Esophagus squamous epithelium (tissue), 5 donors: Measurements from ENCODE around the gene DYRK1A. TPM values are rescaled to one million over a fixed set of nuclear protein-coding genes. Genes with fewer than 3 reads are reported as not detected.

Experiments used
- DNase-seq: peaks from one replicate; lab custom pipeline; 2025; lab: John Stamatoyannopoulos, UW
- H3K27ac ChIP-seq, 4 donors: fragments of 200-600 bp; sonication (generic); one replicate each; pipeline ENCODE4 v1.5.1; 2016 to 2019; ENCODE audit warnings: mild to moderate bottlenecking in 1 of 4
- H3K27me3 ChIP-seq, 4 donors: fragments of 200-600 bp; sonication (generic); 1 replicate in 3 of 4; 2 replicates in 1 of 4; pipeline versions ENCODE4 v1.5.1 to v1.6.0; 2017 to 2021; ENCODE audit warnings: antibody characterized with exemption in 1 of 4
- H3K36me3 ChIP-seq, 3 donors: fragments of 200-600 bp; sonication (generic); one replicate each; pipeline ENCODE4 v1.5.1; 2016 to 2019
- H3K4me1 ChIP-seq, 3 donors: fragments of 200-600 bp; sonication (generic); one replicate each; pipeline ENCODE4 v1.5.1; 2017 to 2019
- H3K4me3 ChIP-seq, 4 donors: fragments of 200-600 bp; sonication (generic); 1 replicate in 3 of 4; 2 replicates in 1 of 4; pipeline ENCODE4 v1.5.1; 2016 to 2019; ENCODE audit warnings: mild to moderate bottlenecking in 2 of 4, moderate library complexity in 1 of 4
- H3K9me3 ChIP-seq, 3 donors: fragments of 200-600 bp; sonication (generic); one replicate each; pipeline ENCODE4 v1.5.1; 2016 to 2019
- CTCF ChIP-seq, 6 experiments: fragments of 450-650 bp in 4 of 6; fragments of 200-600 bp in 2 of 6; sonication (generic) in 2 of 6; IDR thresholded peaks; one replicate each; pipeline ENCODE4 v1.5.1; 2016 to 2019; ENCODE audit warnings: antibody characterized with exemption in 6 of 6, mild to moderate bottlenecking in 4 of 6, moderate library complexity in 4 of 6
- POLR2A ChIP-seq, 4 donors: fragments of 450-650 bp; IDR thresholded peaks; one replicate each; pipeline ENCODE4 v1.6.1; 2017; ENCODE audit warnings: antibody characterized with exemption in 4 of 4, mild to moderate bottlenecking in 4 of 4, moderate library complexity in 3 of 4
- whole genome bisulfite sequencing, 2 donors: methylation state at CpG; one replicate each; pipeline ENCODE4 v1.1.5; 2018; 5-methylcytosine and 5-hydroxymethylcytosine counted together
- intact Hi-C: fragments of 100-400 bp; cut with DNase I; formaldehyde crosslinking; loops from one replicate; pipeline ENCODE4 v1.15.0; 2022
- total RNA-seq, 4 donors: library from RNA; depleted of rRNA; stranded (reverse); fragments of >200 nt; gene quantifications; one replicate each; pipeline ENCODE4 v1.1.0, GENCODE V29; 2016
- donor health status: DM: yes; HTN: yes; CAD: no.

DYRK1A gene
- total RNA-seq, 4 donors from 2014 or later = 37.8 to 61.0 (median 45.4) TPM

GRCh38 chr21:37562920-37563640 lies 196.5 kb downstream of the DYRK1A start:
- peak overlapping the region; percentile 82 to 96 (median 92) for H3K27ac ChIP-seq
- H3K36me3 ChIP-seq = no peaks in the 10 kb centered on the region
- WGBS, 2 donors = 60 to 93% methylated on average over 4 to 16 of the region's 22 CpGs
- DNase-seq = no peak
- peak overlapping the region; percentile 49 to 88 (median 68) for H3K4me3 ChIP-seq
- H3K27me3 ChIP-seq = no peaks in the 10 kb centered on the region
- peaks cover 0 to 29% (median 8%) of the 10 kb centered on the region in 3 donors for H3K4me1 ChIP-seq
- H3K9me3 ChIP-seq = no peaks in the 10 kb centered on the region
- intact Hi-C loops = no loop called here
- TF ChIP-seq POLR2A (IDR thresholded peaks at IDR 0.05) (no peak), CTCF (IDR thresholded peaks at IDR 0.05) (no peak)

GRCh38 chr21:37563641-37564340 lies 197.2 kb downstream of the DYRK1A start:
- peak overlapping the region; percentile 49 to 88 (median 68) for H3K4me3 ChIP-seq
- TF ChIP-seq POLR2A (IDR thresholded peaks at IDR 0.05) (peak in 2 of 4 donors; percentile 41 to 68), CTCF (IDR thresholded peaks at IDR 0.05) (peak; percentile 35 to 57 (median 46))
- H3K36me3 ChIP-seq = no peaks in the 10 kb centered on the region
- H3K9me3 ChIP-seq = no peaks in the 10 kb centered on the region
- peak; percentile 54 for DNase-seq
- H3K4me1 ChIP-seq = peaks cover 0 to 29% (median 8%) of the 10 kb centered on the region in 3 donors
- no peaks in the 10 kb centered on the region for H3K27me3 ChIP-seq
- peak overlapping the region; percentile 82 to 96 (median 92) for H3K27ac ChIP-seq
- intact Hi-C loops = no loop called here
- 2% methylated on average over 6 to 7 of the region's 67 CpGs for WGBS, 2 donors

- WGBS, 2 donors = 5 to 25% methylated on average over 9 to 11 of the region's 14 CpGs
- DNase-seq = peak; percentile 60
- Histone ChIP-seq H3K27me3 (no peaks in the 10 kb centered on the region), H3K4me3 (peak overlapping the region; percentile 49 to 88 (median 68)), H3K9me3 (no peaks in the 10 kb centered on the region), H3K4me1 (peaks cover 0 to 29% (median 8%) of the 10 kb centered on the region in 3 donors), H3K36me3 (no peaks in the 10 kb centered on the region), H3K27ac (peak overlapping the region; percentile 82 to 96 (median 92))
- intact Hi-C loops = no loop called here
- TF ChIP-seq CTCF (IDR thresholded peaks at IDR 0.05) (no peak), POLR2A (IDR thresholded peaks at IDR 0.05) (no peak)
Observed at GRCh38 chr21:37564341-37564923, 197.9 kb downstream of the DYRK1A start.

- Histone ChIP-seq H3K4me1 (peaks cover 0 to 29% (median 8%) of the 10 kb centered on the region in 3 donors), H3K27me3 (no peaks in the 10 kb centered on the region), H3K36me3 (no peaks in the 10 kb centered on the region), H3K4me3 (peak overlapping the region in 3 of 4 donors; percentile 62 to 88 (median 74)), H3K27ac (peak overlapping the region; percentile 82 to 96 (median 92)), H3K9me3 (no peaks in the 10 kb centered on the region)
- intact Hi-C loops = no loop called here
- DNase-seq = no peak
- TF ChIP-seq POLR2A (IDR thresholded peaks at IDR 0.05) (no peak), CTCF (IDR thresholded peaks at IDR 0.05) (no peak)
- WGBS, 2 donors = 71 to 89% methylated on average over 11 to 12 of the region's 12 CpGs
Observed at GRCh38 chr21:37564924-37565529, 198.5 kb downstream of the DYRK1A start.
